H1 (cell line): ENCODE results near the gene DHX36. TPM values are rescaled to one million over a fixed set of nuclear protein-coding genes. Genes with fewer than 3 reads are reported as not detected.

ENCODE experiments used
- CTCF ChIA-PET: fragments of 300-600 bp; sonication (Branson Sonifier 250); formaldehyde crosslinking; loops from one replicate; lab custom pipeline; 2021; ENCODE audit not compliant: partially characterized antibody; lab: Charles Lee
- POLR2A ChIA-PET: fragments of 300-600 bp; sonication (Branson Sonifier 250); formaldehyde crosslinking; loops from one replicate; lab custom pipeline; 2021; ENCODE audit warnings: inconsistent platforms; ENCODE audit not compliant: partially characterized antibody; lab: Charles Lee
- DNase-seq, 2 experiments: peaks; one replicate each; pipeline versions ENCODE4 v3.0.0 to v3.0.0-alpha.2; 2010 to 2022; ENCODE audit warnings: low spot score in 2 of 2, low read depth in 1 of 2, mixed read lengths in 1 of 2
- FAIRE-seq: peaks from 2 replicates; lab custom pipeline; 2011; peaks lifted over from hg19 to GRCh38; lab: Jason Lieb, UNC
- H2AFZ ChIP-seq: 2 replicates; pipeline ENCODE4 v1.8.1; 2012; ENCODE audit warnings: low read length, inconsistent platforms
- H2AK5ac ChIP-seq: 2 replicates; pipeline ENCODE4 v1.6.1; 2013; ENCODE audit warnings: low read depth, low read length
- H2BK120ac ChIP-seq: replicated peaks from 2 replicates; pipeline ENCODE3; 2013; ENCODE audit warnings: low read depth, low read length, inconsistent platforms
- H2BK12ac ChIP-seq: 2 replicates; pipeline ENCODE4 v1.6.1; 2013; ENCODE audit warnings: low read depth, low read length
- H2BK15ac ChIP-seq: 2 replicates; pipeline ENCODE4 v1.6.1; 2013; ENCODE audit warnings: low read length
- H2BK20ac ChIP-seq: 2 replicates; pipeline ENCODE4 v1.6.1; 2013; ENCODE audit warnings: low read length
- H2BK5ac ChIP-seq: 2 replicates; pipeline ENCODE4 v1.6.1; 2013; ENCODE audit warnings: low read depth, low read length
- H3K14ac ChIP-seq: 2 replicates; pipeline ENCODE4 v1.6.1; 2013; ENCODE audit warnings: inconsistent platforms; ENCODE audit not compliant: insufficient read length
- H3K18ac ChIP-seq: 2 replicates; pipeline ENCODE4 v1.6.1; 2013; ENCODE audit warnings: low read length; ENCODE audit errors: extremely low read depth
- H3K23ac ChIP-seq: 2 replicates; pipeline ENCODE4 v1.6.1; 2013; ENCODE audit warnings: inconsistent platforms; ENCODE audit not compliant: insufficient read length
- H3K23me2 ChIP-seq: 2 replicates; pipeline ENCODE4 v1.6.1; 2013; ENCODE audit warnings: low read depth, low read length
- H3K27ac ChIP-seq: 2 replicates; pipeline ENCODE4 v1.6.1; 2011; ENCODE audit warnings: low read depth, low read length, inconsistent platforms
- H3K27me3 ChIP-seq, 4 experiments: replicated peaks in 1 of 4; 1 replicate in 1 of 4; 2 replicates in 3 of 4; pipeline versions ENCODE4 v1.6.1 to v1.8.1; 2011 to 2013; ENCODE audit warnings: low read length in 3 of 4, mild to moderate bottlenecking in 3 of 4, inconsistent platforms in 2 of 4, mixed read lengths in 2 of 4, moderate library complexity in 1 of 4; ENCODE audit not compliant: control insufficient read depth in 3 of 4, insufficient read depth in 3 of 4; ENCODE audit errors: extremely low read depth in 1 of 4
- H3K36me3 ChIP-seq, 4 experiments: 2 replicates each; pipeline versions ENCODE4 v1.6.1 to v1.8.1; 2011 to 2013; ENCODE audit warnings: mild to moderate bottlenecking in 4 of 4, low read length in 3 of 4, moderate library complexity in 2 of 4, control low read depth in 1 of 4, inconsistent platforms in 1 of 4; ENCODE audit not compliant: insufficient read depth in 4 of 4, control insufficient read depth in 2 of 4
- H3K4ac ChIP-seq: replicated peaks from 2 replicates; pipeline ENCODE3; 2013; ENCODE audit warnings: low read length, low read depth, mixed read lengths, inconsistent platforms; ENCODE audit not compliant: insufficient read length
- H3K4me1 ChIP-seq, 4 experiments: replicated peaks in 1 of 4; 1 replicate in 1 of 4; 2 replicates in 3 of 4; pipeline versions ENCODE4 v1.6.1 to v1.8.1; 2011 to 2013; ENCODE audit warnings: low read length in 3 of 4, inconsistent platforms in 2 of 4, mixed read lengths in 1 of 4; ENCODE audit not compliant: insufficient read depth in 4 of 4, control insufficient read depth in 3 of 4
- H3K4me2 ChIP-seq, 2 experiments: 2 replicates each; pipeline versions ENCODE4 v1.6.1 to v1.8.1; 2011 to 2013; ENCODE audit warnings: low read depth in 2 of 2, low read length in 2 of 2, control low read depth in 1 of 2, inconsistent platforms in 1 of 2, mild to moderate bottlenecking in 1 of 2; ENCODE audit not compliant: insufficient read depth in 1 of 2
- H3K4me3 ChIP-seq, 4 experiments: fragments of 200-600, 300-600 bp in 1 of 4; sonication (generic), shearing (Covaris generic), sonication (Bioruptor Twin) in 1 of 4; 2 replicates each; pipeline versions ENCODE4 v1.5.1 to v1.8.1; 2011 to 2016; ENCODE audit warnings: low read length in 4 of 4, low read depth in 3 of 4, control low read depth in 2 of 4, inconsistent platforms in 2 of 4, mild to moderate bottlenecking in 2 of 4, mixed read lengths in 1 of 4, moderate library complexity in 1 of 4; ENCODE audit not compliant: insufficient read depth in 2 of 4; ENCODE audit errors: extremely low read depth in 1 of 4
- H3K56ac ChIP-seq: replicated peaks from 2 replicates; pipeline ENCODE3; 2013; ENCODE audit warnings: low read depth, mild to moderate bottlenecking, mixed read lengths, low read length, inconsistent platforms; ENCODE audit not compliant: insufficient read length
- H3K79me1 ChIP-seq: 2 replicates; pipeline ENCODE4 v1.6.1; 2013; ENCODE audit warnings: low read depth, low read length, control low read depth
- H3K79me2 ChIP-seq, 2 experiments: 2 replicates each; pipeline versions ENCODE4 v1.6.1 to v1.8.1; 2012 to 2013; ENCODE audit warnings: low read length in 2 of 2, mild to moderate bottlenecking in 2 of 2, inconsistent platforms in 1 of 2; ENCODE audit not compliant: insufficient read depth in 2 of 2, control insufficient read depth in 1 of 2
- H3K9ac ChIP-seq, 4 experiments: replicated peaks in 1 of 4; 1 replicate in 1 of 4; 2 replicates in 3 of 4; pipeline versions ENCODE4 v1.6.1 to v1.8.1; 2011 to 2013; ENCODE audit warnings: low read depth in 3 of 4, low read length in 3 of 4, control low read depth in 2 of 4, mild to moderate bottlenecking in 2 of 4, moderate library complexity in 2 of 4, inconsistent platforms in 1 of 4; ENCODE audit errors: extremely low read depth in 1 of 4
- H3K9me3 ChIP-seq, 2 experiments: 2 replicates each; pipeline versions ENCODE4 v1.6.1 to v1.8.1; 2012 to 2013; ENCODE audit warnings: mild to moderate bottlenecking in 2 of 2, moderate library complexity in 2 of 2, control low read depth in 1 of 2, inconsistent platforms in 1 of 2, low read depth in 1 of 2, low read length in 1 of 2, mixed read lengths in 1 of 2; ENCODE audit not compliant: insufficient read depth in 2 of 2
- H4K20me1 ChIP-seq, 2 experiments: replicated peaks in 1 of 2; 2 replicates each; pipeline versions ENCODE3 to v1.8.1; 2011 to 2013; ENCODE audit warnings: inconsistent platforms in 2 of 2, low read length in 2 of 2, mild to moderate bottlenecking in 1 of 2; ENCODE audit not compliant: insufficient read depth in 2 of 2, control insufficient read depth in 1 of 2
- H4K5ac ChIP-seq: 2 replicates; pipeline ENCODE4 v1.6.1; 2013; ENCODE audit warnings: low read length, low read depth, mixed read lengths, inconsistent platforms; ENCODE audit not compliant: insufficient read length
- H4K8ac ChIP-seq: 2 replicates; pipeline ENCODE4 v1.8.0; 2013; ENCODE audit warnings: mild to moderate bottlenecking, moderate library complexity, low read length, inconsistent platforms; ENCODE audit not compliant: insufficient read depth; ENCODE audit errors: extremely low read depth
- H4K91ac ChIP-seq: replicated peaks from 2 replicates; pipeline ENCODE3; 2013; ENCODE audit warnings: low read length, mixed read lengths, inconsistent platforms; ENCODE audit not compliant: insufficient read length
- CHD2 ChIP-seq: IDR thresholded peaks from 2 replicates; pipeline ENCODE4 v1.6.1; 2012; ENCODE audit warnings: low read length, improper control_type of control experiment
- EGR1 ChIP-seq: IDR thresholded peaks from 2 replicates; pipeline ENCODE4 v1.6.1; 2011; ENCODE audit warnings: low read depth, low read length, borderline replicate concordance
- JUN ChIP-seq: IDR thresholded peaks from 2 replicates; pipeline ENCODE4 v1.6.1; 2011; ENCODE audit warnings: low read depth, mild to moderate bottlenecking, improper control_type of control experiment, low read length
- KDM4A ChIP-seq: IDR thresholded peaks from one replicate; pipeline ENCODE4 v1.7.1; 2012; ENCODE audit warnings: low read depth, mild to moderate bottlenecking, moderate library complexity, low read length, inconsistent platforms; ENCODE audit not compliant: severe bottlenecking
- PHF8 ChIP-seq: fragments of 200-600 bp; sonication (generic); conservative IDR thresholded peaks from 2 replicates; pipeline ENCODE4 v1.7.1; 2012; ENCODE audit warnings: low read depth, mild to moderate bottlenecking, inconsistent platforms, low read length, moderate library complexity
- SIRT6 ChIP-seq: IDR thresholded peaks from one replicate; pipeline ENCODE4 v1.7.1; 2012; ENCODE audit warnings: low read length, inconsistent platforms
- SP2 ChIP-seq: IDR thresholded peaks from 2 replicates; pipeline ENCODE4 v1.6.1; 2012; ENCODE audit warnings: mild to moderate bottlenecking, low read length, inconsistent platforms
- SP4 ChIP-seq: IDR thresholded peaks from 2 replicates; pipeline ENCODE4 v1.6.1; 2012; ENCODE audit warnings: low read length, inconsistent platforms
- polyA plus RNA-seq, 7 experiments: library from polyadenylated mRNA; depleted of rRNA in 3 of 7; stranded (reverse) in 5 of 7; unstranded in 2 of 7; fragments of >200 nt in 5 of 7; fragments of 200-250 nt in 2 of 7; gene quantifications; 1 replicate in 5 of 7; 2 replicates in 1 of 7; 4 replicates in 1 of 7; pipeline versions ENCODE4 v1.2.1 to v1.2.3, GENCODE V29; 2011 to 2013; ENCODE audit warnings: missing spikeins in 2 of 7, mixed read lengths in 2 of 7
- total RNA-seq: library from RNA; stranded (reverse); fragmentation: NEBNext Ultra II Directional; extraction: Animal tissue kit (Norgen Biotek cat#: 25700); gene quantifications from 2 replicates; pipeline ENCODE4 v1.2.1, GENCODE V29; 2021

DHX36 gene
- total and polyA plus RNA-seq, 2 of the 8 experiments (the other 6 are each of a cell fraction or from before 2014, with no cell fraction given), result 44.9 to 131 TPM

- no peak for TF ChIP-seq EGR1
- TF ChIP-seq SP2, result no peak
- TF ChIP-seq, all 59 proteins: peak for 0
These were observed 42.9 kb upstream of the DHX36 start (continued) for GRCh38 chr3:154367221-154367620.

GRCh38 chr3:154364849-154365248 is 40.6 kb upstream of the DHX36 start:
- H3K9me3 ChIP-seq, result no peaks in the 10 kb centered on the region
- no peak overlapping the region for H2BK5ac ChIP-seq
- no peak overlapping the region for H2AFZ ChIP-seq
- no peaks in the 10 kb centered on the region for H3K4me1 ChIP-seq
- H4K20me1 ChIP-seq, result no peaks in the 10 kb centered on the region
- H3K14ac ChIP-seq, result no peak overlapping the region
- CTCF ChIA-PET, result interaction anchor here (0.9 to 1.4 kb wide), 2 partner anchors 13 to 32 kb away, joined by 3 read pairs; no protein-coding TSS in a partner anchor
- H3K27ac ChIP-seq, result no peak overlapping the region
- no peak overlapping the region for H2BK12ac ChIP-seq
- H3K9ac ChIP-seq, result no peak overlapping the region
- no peak overlapping the region for H4K8ac ChIP-seq
- H3K56ac ChIP-seq, result no peak overlapping the region
- H3K18ac ChIP-seq, result no peak overlapping the region
- no peak overlapping the region for H2BK20ac ChIP-seq
- no peak overlapping the region for H3K4me2 ChIP-seq
- no peak overlapping the region for H3K4ac ChIP-seq
- FAIRE-seq (no peak), DNase-seq (no peak)
- H3K4me3 ChIP-seq, result no peak overlapping the region
- POLR2A ChIA-PET, result no interaction called here
- H3K23me2 ChIP-seq, result no peaks in the 10 kb centered on the region
- no peaks in the 10 kb centered on the region for H3K36me3 ChIP-seq
- no peak overlapping the region for H2AK5ac ChIP-seq
- H4K91ac ChIP-seq, result no peak overlapping the region
- no peak overlapping the region for H4K5ac ChIP-seq
- no peak overlapping the region for H3K23ac ChIP-seq
- TF ChIP-seq SIRT6, result no peak
- no peak for TF ChIP-seq KDM4A
- no peak for TF ChIP-seq SP4
- TF ChIP-seq PHF8, result no peak
- TF ChIP-seq JUN, result no peak
- no peak for TF ChIP-seq CHD2
- H3K27me3 ChIP-seq, result peaks cover 0 to 2% (median 0%) of the 10 kb centered on the region in 4 experiments; a peak in 1 of 7 replicates
- no peak overlapping the region for H2BK15ac ChIP-seq
- H2BK120ac ChIP-seq, result no peak overlapping the region
- H3K79me2 ChIP-seq, result no peaks in the 10 kb centered on the region
- no peaks in the 10 kb centered on the region for H3K79me1 ChIP-seq
